Measurements from ENCODE around the gene CKS2.
A peak's percentile ranks its signal among the peaks of the same experiment; 100 is the strongest.
"Not testable (repeated sequence)": the region's sequence is repeated elsewhere in the genome, so short reads cannot be mapped to it uniquely, and the experiment has no call there.

The CKS2 gene

GRCh38 chr9:89310475-89311345 is at the start of gene CKS2:
CKS2 (plus strand) TSS chr9:89311195; CDS start chr9:89311293, 98 bp downstream.
- DNase-seq, result peak; percentile 99

- DNase-seq, result no peak
These were observed 37.3 kb upstream of the CKS2 start for GRCh38 chr9:89273528-89274279.

GRCh38 chr9:89274838-89275237 is 36.2 kb upstream of the CKS2 start:
- DNase-seq, result no peak

- DNase-seq, result not testable (repeated sequence)
These were observed 35.0 kb upstream of the CKS2 start for GRCh38 chr9:89276040-89276439.

GRCh38 chr9:89277043-89277442 is 34.0 kb upstream of the CKS2 start:
- DNase-seq, result no peak

GRCh38 chr9:89277454-89277853 is 33.5 kb upstream of the CKS2 start:
- DNase-seq, result no peak

- DNase-seq, result no peak
These were observed 32.4 kb upstream of the CKS2 start for GRCh38 chr9:89278551-89278950.

GRCh38 chr9:89278997-89279739 is 31.8 kb upstream of the CKS2 start:
- DNase-seq, result no peak

GRCh38 chr9:89281106-89281505 is 29.9 kb upstream of the CKS2 start:
- DNase-seq, result no peak

GRCh38 chr9:89282248-89282968 is 28.6 kb upstream of the CKS2 start:
- DNase-seq, result not testable (repeated sequence)

GRCh38 chr9:89284076-89284475 is 26.9 kb upstream of the CKS2 start:
- DNase-seq, result no peak

GRCh38 chr9:89291741-89292140 is 19.3 kb upstream of the CKS2 start:
- no peak for DNase-seq

- no peak for DNase-seq
These were observed 18.0 kb upstream of the CKS2 start for GRCh38 chr9:89293014-89293413.

- DNase-seq, result no peak
These were observed 15.6 kb upstream of the CKS2 start for GRCh38 chr9:89295400-89295799.

GRCh38 chr9:89301996-89302395 is 9.0 kb upstream of the CKS2 start:
- not testable (repeated sequence) for DNase-seq

- DNase-seq, result no peak
These were observed 6.8 kb upstream of the CKS2 start for GRCh38 chr9:89304020-89304833.

- DNase-seq, result no peak
These were observed 6.2 kb upstream of the CKS2 start for GRCh38 chr9:89304834-89305188.

- no peak for DNase-seq
These were observed 5.1 kb upstream of the CKS2 start for GRCh38 chr9:89305868-89306267.

GRCh38 chr9:89309166-89309565 is 1.8 kb upstream of the CKS2 start:
- DNase-seq, result no peak

GRCh38 chr9:89309608-89310474 is 1.2 kb upstream of the CKS2 start:
- DNase-seq, result peak; percentile 10
